ENCODE data around the gene LSM10. TPM values are rescaled to one million over a fixed set of nuclear protein-coding genes. Genes with fewer than 3 reads are reported as not detected.

Gene LSM10
- total and polyA plus RNA-seq, 2 experiments from 2014 or later = 10.4 to 80.2 TPM

GRCh38 chr1:36355811-36356210 lies 41.9 kb downstream of the LSM10 start:
- Histone ChIP-seq H3K4me1 (ENCODE audit: insufficient read depth) (peaks cover 30% of the 10 kb centered on the region), H3K9ac (no peak overlapping the region), H3K36me3 (ENCODE audit: low read depth) (peaks cover 13% of the 10 kb centered on the region; the same call in 1 of the 2 replicates), H2AFZ (no peak overlapping the region), H3K9me2 (ENCODE audit: insufficient read depth) (no peaks in the 10 kb centered on the region), H4K20me1 (ENCODE audit: insufficient read depth) (no peaks in the 10 kb centered on the region), H3K27ac (no peak overlapping the region), H3K4me2 (ENCODE audit: unreplicated experiment) (no peak overlapping the region), H3K4me3 (no peak overlapping the region), H3K27me3 (replicated peaks; ENCODE audit: insufficient read depth) (no peaks in the 10 kb centered on the region), H3F3A (ENCODE audit: insufficient read depth) (peaks cover 29% of the 10 kb centered on the region), H3K79me2 (ENCODE audit: insufficient read depth) (peaks cover 38% of the 10 kb centered on the region), H3K9me3 (ENCODE audit: low read depth) (no peaks in the 10 kb centered on the region)
- WGBS, 2 experiments (ENCODE audit: low coverage in 1 of 2, low lambda C conversion rate in 2 of 2, missing lambda C conversion rate in 2 of 2) = 64 to 72% methylated on average over 4 of the region's 4 CpGs
- TF ChIP-seq EZH2 (IDR thresholded peaks at IDR 0.05; ENCODE audit: insufficient read depth, poor library complexity, severe bottlenecking) (no peak), EZH2phosphoT487 (IDR thresholded peaks at IDR 0.05; ENCODE audit: insufficient read depth, low read depth) (no peak)
- no peak for DNase-seq
- in situ Hi-C loops (cut with MboI) = no loop called here

- H3K9me2 ChIP-seq (ENCODE audit: insufficient read depth) = no peaks in the 10 kb centered on the region
- H3K4me1 ChIP-seq (ENCODE audit: insufficient read depth) = peaks cover 43% of the 10 kb centered on the region
- H3K9me3 ChIP-seq (ENCODE audit: low read depth) = no peaks in the 10 kb centered on the region
- H3K4me2 ChIP-seq (ENCODE audit: unreplicated experiment) = no peak overlapping the region
- H3K9ac ChIP-seq = no peak overlapping the region
- no peak overlapping the region for H2AFZ ChIP-seq
- in situ Hi-C loops (cut with MboI) = no loop called here
- peaks cover 13% of the 10 kb centered on the region; the same call in 1 of the 2 replicates for H3K36me3 ChIP-seq (ENCODE audit: low read depth)
- no peaks in the 10 kb centered on the region for H4K20me1 ChIP-seq (ENCODE audit: insufficient read depth)
- peaks cover 40% of the 10 kb centered on the region for H3F3A ChIP-seq (ENCODE audit: insufficient read depth)
- no peak overlapping the region for H3K27ac ChIP-seq
- TF ChIP-seq EZH2phosphoT487 (IDR thresholded peaks at IDR 0.05; ENCODE audit: insufficient read depth, low read depth) (no peak), EZH2 (IDR thresholded peaks at IDR 0.05; ENCODE audit: insufficient read depth, poor library complexity, severe bottlenecking) (no peak)
- no peak for DNase-seq
- 88 to 93% methylated on average over 11 of the region's 11 CpGs for WGBS, 2 experiments (ENCODE audit: low coverage in 1 of 2, low lambda C conversion rate in 2 of 2, missing lambda C conversion rate in 2 of 2)
- no peak overlapping the region for H3K4me3 ChIP-seq
- no peaks in the 10 kb centered on the region for H3K27me3 ChIP-seq (replicated peaks; ENCODE audit: insufficient read depth)
- peaks cover 25% of the 10 kb centered on the region for H3K79me2 ChIP-seq (ENCODE audit: insufficient read depth)
Observed at GRCh38 chr1:36354486-36354885, 43.2 kb downstream of the LSM10 start.

- no peak for TF ChIP-seq EZH2phosphoT487 (IDR thresholded peaks at IDR 0.05; ENCODE audit: insufficient read depth, low read depth)
- no peak for TF ChIP-seq EZH2 (IDR thresholded peaks at IDR 0.05; ENCODE audit: insufficient read depth, poor library complexity, severe bottlenecking)
- Histone ChIP-seq H3K36me3 (ENCODE audit: low read depth) (peaks cover 17% of the 10 kb centered on the region; the same call in 1 of the 2 replicates), H3K9ac (peak overlapping the region; percentile 82), H3K27ac (peak overlapping the region; percentile 98), H3F3A (ENCODE audit: insufficient read depth) (peaks cover 47% of the 10 kb centered on the region), H3K9me3 (ENCODE audit: low read depth) (no peaks in the 10 kb centered on the region), H3K27me3 (replicated peaks; ENCODE audit: insufficient read depth) (no peaks in the 10 kb centered on the region), H3K4me2 (ENCODE audit: unreplicated experiment) (peak overlapping the region; percentile 90), H3K79me2 (ENCODE audit: insufficient read depth) (peaks cover 19% of the 10 kb centered on the region), H3K4me3 (0 out of 2 replicates have a peak overlapping the region, but pooled peaks have one; percentile 10), H3K4me1 (ENCODE audit: insufficient read depth) (peaks cover 48% of the 10 kb centered on the region), H2AFZ (no peak overlapping the region), H3K9me2 (ENCODE audit: insufficient read depth) (no peaks in the 10 kb centered on the region), H4K20me1 (ENCODE audit: insufficient read depth) (no peaks in the 10 kb centered on the region)
- 69 to 72% methylated on average over 15 of the region's 15 CpGs for WGBS, 2 experiments (ENCODE audit: low coverage in 1 of 2, low lambda C conversion rate in 2 of 2, missing lambda C conversion rate in 2 of 2)
- in situ Hi-C loops (cut with MboI) = no loop called here
- DNase-seq = peak; percentile 90
Observed at GRCh38 chr1:36352910-36353878, 44.5 kb downstream of the LSM10 start.

- peak; percentile 57 for DNase-seq
- no peaks in the 10 kb centered on the region for H4K20me1 ChIP-seq (ENCODE audit: insufficient read depth)
- 44 to 54% methylated on average over 13 of the region's 13 CpGs for WGBS, 2 experiments (ENCODE audit: low coverage in 1 of 2, low lambda C conversion rate in 2 of 2, missing lambda C conversion rate in 2 of 2)
- TF ChIP-seq EZH2phosphoT487 (IDR thresholded peaks at IDR 0.05; ENCODE audit: insufficient read depth, low read depth) = no peak
- no peak for TF ChIP-seq EZH2 (IDR thresholded peaks at IDR 0.05; ENCODE audit: insufficient read depth, poor library complexity, severe bottlenecking)
- peak overlapping the region; percentile 57; the same call in 1 of the 2 replicates for H3K4me3 ChIP-seq
- H2AFZ ChIP-seq = no peak overlapping the region
- no peaks in the 10 kb centered on the region for H3K27me3 ChIP-seq (replicated peaks; ENCODE audit: insufficient read depth)
- in situ Hi-C loops (cut with MboI) = no loop called here
- peaks cover 48% of the 10 kb centered on the region for H3K4me1 ChIP-seq (ENCODE audit: insufficient read depth)
- H3K36me3 ChIP-seq (ENCODE audit: low read depth) = peaks cover 23% of the 10 kb centered on the region; the same call in 1 of the 2 replicates
- H3F3A ChIP-seq (ENCODE audit: insufficient read depth) = peaks cover 47% of the 10 kb centered on the region
- peaks cover 10% of the 10 kb centered on the region for H3K79me2 ChIP-seq (ENCODE audit: insufficient read depth)
- H3K9ac ChIP-seq = peak overlapping the region; percentile 82
- H3K27ac ChIP-seq = peak overlapping the region; percentile 98
- no peaks in the 10 kb centered on the region for H3K9me2 ChIP-seq (ENCODE audit: insufficient read depth)
- peak overlapping the region; percentile 90 for H3K4me2 ChIP-seq (ENCODE audit: unreplicated experiment)
- H3K9me3 ChIP-seq (ENCODE audit: low read depth) = no peaks in the 10 kb centered on the region
Observed at GRCh38 chr1:36352125-36352909, 45.4 kb downstream of the LSM10 start.

Measured in GM23248 (cell line).